H7 (cell line): ENCODE results near the gene RNU1-1. TPM values are rescaled to one million over a fixed set of nuclear protein-coding genes. Genes with fewer than 3 reads are reported as not detected.
"Not testable (repeated sequence)": the region's sequence is repeated elsewhere in the genome, so short reads cannot be mapped to it uniquely, and the experiment has no call there.

Experiments
- DNase-seq: peaks from one replicate; pipeline ENCODE4 v3.0.0; 2012
- H3K27me3 ChIP-seq: 2 replicates; pipeline ENCODE4 v1.6.0; 2011; ENCODE audit warnings: mild to moderate bottlenecking, low read length; ENCODE audit not compliant: control insufficient read depth, insufficient read depth
- H3K36me3 ChIP-seq: replicated peaks from 2 replicates; pipeline ENCODE4 v1.5.1; 2011; ENCODE audit warnings: low read length; ENCODE audit not compliant: control insufficient read depth, insufficient read depth
- H3K4me3 ChIP-seq: 2 replicates; pipeline ENCODE4 v1.5.1; 2011; ENCODE audit warnings: low read depth, mild to moderate bottlenecking, control low read depth, low read length, moderate library complexity; ENCODE audit not compliant: insufficient read depth
- total RNA-seq: library from RNA; depleted of rRNA; stranded (reverse); fragments of >200 nt; shearing (Covaris generic); gene quantifications from 2 replicates; pipeline ENCODE4 v1.2.3, GENCODE V29; 2014

RNU1-1 gene
- total RNA-seq, 1 experiment from 2014 or later, result under 0.01 TPM

GRCh38 chr1:16535487-16535886 lies 21.4 kb upstream of the RNU1-1 start:
- not testable (repeated sequence) for DNase-seq, H3K36me3 ChIP-seq
- Histone ChIP-seq H3K27me3 (peaks cover 16% of the 10 kb centered on the region), H3K4me3 (peak overlapping the region; percentile 60)

- peak overlapping the region; percentile 60 for H3K4me3 ChIP-seq
- not testable (repeated sequence) for DNase-seq, H3K36me3 ChIP-seq
- peaks cover 16% of the 10 kb centered on the region for H3K27me3 ChIP-seq
Observed at GRCh38 chr1:16534829-16535456, 20.9 kb upstream of the RNU1-1 start.

GRCh38 chr1:16534239-16534828 lies 20.2 kb upstream of the RNU1-1 start:
- not testable (repeated sequence) for H3K36me3 ChIP-seq, DNase-seq
- peak overlapping the region; percentile 38 for H3K4me3 ChIP-seq
- peaks cover 16% of the 10 kb centered on the region for H3K27me3 ChIP-seq

- not testable (repeated sequence) for H3K36me3 ChIP-seq
- Histone ChIP-seq H3K27me3 (peaks cover 16% of the 10 kb centered on the region), H3K4me3 (peak overlapping the region; percentile 14; the same call in 1 of the 2 replicates)
- peak; percentile 1 for DNase-seq
Observed at GRCh38 chr1:16532235-16532991, 18.3 kb upstream of the RNU1-1 start.

GRCh38 chr1:16528338-16528737 lies 14.3 kb upstream of the RNU1-1 start:
- not testable (repeated sequence) for DNase-seq, H3K36me3 ChIP-seq, H3K27me3 ChIP-seq, H3K4me3 ChIP-seq

DNA sequence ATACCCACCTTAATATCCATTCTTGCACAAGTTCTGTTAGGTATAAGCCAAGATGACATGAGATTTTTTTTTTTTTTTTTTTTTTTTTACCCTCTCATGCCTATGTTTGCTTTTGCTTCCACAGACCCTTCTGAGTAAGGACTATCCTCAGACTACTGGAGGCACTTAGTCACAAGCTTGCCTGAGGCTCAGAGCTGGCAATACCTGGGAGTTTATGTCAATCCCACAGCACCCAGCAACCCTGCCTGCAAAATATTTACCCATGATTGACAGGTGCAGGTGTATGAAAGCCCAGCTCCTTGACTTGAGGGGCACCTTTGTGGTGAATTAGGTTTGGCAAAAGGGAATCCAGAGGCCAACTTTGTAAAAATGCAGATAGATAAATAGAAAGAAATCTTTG lies 11.7 kb upstream of the RNU1-1 start:
- not testable (repeated sequence) for H3K4me3 ChIP-seq, H3K36me3 ChIP-seq, DNase-seq

GRCh38 chr1:16521679-16522078 lies 7.6 kb upstream of the RNU1-1 start:
- not testable (repeated sequence) for H3K27me3 ChIP-seq, H3K4me3 ChIP-seq, DNase-seq, H3K36me3 ChIP-seq

More for the DNA sequence above, 11.7 kb upstream of the RNU1-1 start:
- not testable (repeated sequence) for H3K27me3 ChIP-seq

- no peaks in the 10 kb centered on the region for H3K27me3 ChIP-seq
- H3K36me3 ChIP-seq, result no peaks in the 10 kb centered on the region
- H3K4me3 ChIP-seq, result peak overlapping the region; percentile 29; the same call in 1 of the 2 replicates
- peak; percentile 22 for DNase-seq
Observed at GRCh38 chr1:16521288-16521583, 7.2 kb upstream of the RNU1-1 start.

GRCh38 chr1:16520435-16521287 lies 6.6 kb upstream of the RNU1-1 start:
- peak overlapping the region; percentile 29; the same call in 1 of the 2 replicates for H3K4me3 ChIP-seq
- not testable (repeated sequence) for H3K36me3 ChIP-seq, H3K27me3 ChIP-seq
- DNase-seq, result peak; percentile 33

- not testable (repeated sequence) for H3K27me3 ChIP-seq, H3K4me3 ChIP-seq, DNase-seq, H3K36me3 ChIP-seq
Observed at GRCh38 chr1:16519255-16519951, 5.3 kb upstream of the RNU1-1 start.

DNA sequence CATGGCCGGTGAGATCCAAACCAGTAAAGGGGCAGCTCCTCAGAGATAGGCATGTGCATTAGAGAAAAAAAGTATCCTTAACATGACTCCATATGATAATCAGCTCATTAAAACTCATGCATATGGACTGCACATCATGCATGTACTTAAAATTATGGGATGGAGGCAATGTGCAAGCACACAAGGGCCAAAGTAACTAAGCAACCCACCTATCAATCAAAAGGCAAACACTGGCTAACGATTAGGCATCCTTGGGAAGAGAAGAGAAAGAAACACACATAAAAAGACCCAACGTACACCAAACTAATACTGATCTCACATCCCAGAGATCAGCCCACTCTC lies 4.8 kb upstream of the RNU1-1 start:
- DNase-seq, result not testable (repeated sequence)

GRCh38 chr1:16516694-16517410 lies 2.8 kb upstream of the RNU1-1 start:
- H3K4me3 ChIP-seq, H3K36me3 ChIP-seq: not testable (repeated sequence)

More for the DNA sequence above, 4.8 kb upstream of the RNU1-1 start:
- H3K4me3 ChIP-seq, H3K27me3 ChIP-seq, H3K36me3 ChIP-seq: not testable (repeated sequence)

DNA sequence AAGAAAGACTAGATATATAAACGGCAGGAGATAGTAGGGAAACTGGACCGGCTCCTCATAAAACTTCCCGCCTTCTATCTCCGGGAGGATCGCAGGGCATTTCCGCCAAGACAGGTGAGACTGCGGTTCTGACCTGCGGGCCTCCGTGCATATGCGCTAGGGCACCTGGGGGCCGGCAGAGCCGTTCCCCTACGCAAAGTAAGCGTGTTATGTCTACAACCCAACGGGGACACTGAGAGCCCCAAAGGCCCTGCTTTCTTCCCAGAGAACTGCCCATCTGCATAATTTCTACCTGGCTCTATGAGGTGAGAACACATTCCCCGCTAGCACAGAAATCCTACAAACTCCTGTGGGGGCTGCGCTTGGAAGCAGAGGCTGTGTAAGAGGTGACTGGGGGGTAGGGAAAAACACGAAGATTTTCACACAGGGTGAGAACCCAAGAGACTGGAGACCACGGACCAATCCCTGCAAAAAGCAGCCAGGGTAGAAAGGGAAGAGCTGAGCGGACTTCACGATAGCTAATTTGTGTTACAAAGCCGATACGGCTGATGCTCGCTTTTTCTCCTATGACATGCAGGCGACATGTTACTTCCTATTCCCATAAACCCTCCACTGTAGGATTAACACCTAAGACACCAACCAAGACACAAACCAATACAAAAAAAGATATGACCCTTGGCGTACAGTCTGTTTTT lies 526 bp downstream of the RNU1-1 start:
- DNase-seq, result peak; percentile 56
- H3K36me3 ChIP-seq, H3K27me3 ChIP-seq: not testable (repeated sequence)
- H3K4me3 ChIP-seq, result peak overlapping the region; percentile 36

More at GRCh38 chr1:16516694-16517410, 2.8 kb upstream of the RNU1-1 start:
- H3K27me3 ChIP-seq, DNase-seq: not testable (repeated sequence)
